IMR-90 (cell line): ENCODE measurements around the gene SYMPK. TPM values are rescaled to one million over a fixed set of nuclear protein-coding genes. Genes with fewer than 3 reads are reported as not detected.

Experiments used
- ATAC-seq: fragments of 200-7000 bp; cut with Tn5 transposase; 2 replicates; pipeline ENCODE4 v1.9.1; 2020; ENCODE audit warnings: low read depth, mild to moderate bottlenecking, moderate library complexity
- BruUV-seq: library from RNA; stranded (reverse); fragments of 400-500 nt; replicated peaks from 2 replicates; lab custom pipeline; 2021; lab: Mats Ljungman, UMichigan
- CTCF ChIA-PET: fragments of 300-600 bp; formaldehyde crosslinking; extraction: SDS; loops from one replicate; lab custom pipeline; 2021; ENCODE audit warnings: antibody characterized with exemption; lab: Yijun Ruan, JAX
- POLR2A ChIA-PET: fragments of 300-600 bp; sonication (Branson Sonifier 250); formaldehyde crosslinking; loops from one replicate; lab custom pipeline; 2022; ENCODE audit warnings: antibody characterized with exemption; ENCODE audit not compliant: unreplicated experiment; lab: Charles Lee
- DNase-seq: peaks from one replicate; pipeline ENCODE4 v3.0.0; 2013
- H2AFZ ChIP-seq: replicated peaks from 2 replicates; pipeline ENCODE3; 2013; ENCODE audit warnings: low read length, mild to moderate bottlenecking; ENCODE audit not compliant: poor library complexity
- H2AK5ac ChIP-seq: 2 replicates; pipeline ENCODE4 v1.6.1; 2013; ENCODE audit warnings: low read depth, low read length, inconsistent platforms
- H2AK9ac ChIP-seq: replicated peaks from 2 replicates; pipeline ENCODE3; 2013; ENCODE audit warnings: mild to moderate bottlenecking, low read depth, low read length, moderate library complexity; ENCODE audit not compliant: poor library complexity
- H2BK120ac ChIP-seq: 2 replicates; pipeline ENCODE4 v1.6.1; 2013; ENCODE audit warnings: low read depth, low read length, inconsistent platforms
- H2BK15ac ChIP-seq: 3 replicates; pipeline ENCODE4 v1.6.1; 2013; ENCODE audit warnings: low read depth, low read length, inconsistent platforms
- H2BK20ac ChIP-seq: 2 replicates; pipeline ENCODE4 v1.6.1; 2013; ENCODE audit warnings: low read depth, mild to moderate bottlenecking, inconsistent platforms, low read length, moderate library complexity
- H2BK5ac ChIP-seq: 2 replicates; pipeline ENCODE4 v1.6.1; 2013; ENCODE audit warnings: mild to moderate bottlenecking, low read depth, low read length, inconsistent platforms; ENCODE audit not compliant: poor library complexity, severe bottlenecking
- H3K14ac ChIP-seq: replicated peaks from 2 replicates; pipeline ENCODE4 v1.6.1; 2013; ENCODE audit warnings: low read depth, low read length, inconsistent platforms
- H3K18ac ChIP-seq: 2 replicates; pipeline ENCODE4 v1.6.1; 2013; ENCODE audit warnings: low read depth, low read length, control low read depth
- H3K23ac ChIP-seq: 2 replicates; pipeline ENCODE4 v1.6.1; 2013; ENCODE audit warnings: low read depth, low read length, inconsistent platforms
- H3K27ac ChIP-seq: 2 replicates; pipeline ENCODE4 v1.5.1; 2013; ENCODE audit warnings: mild to moderate bottlenecking, control low read depth, low read length; ENCODE audit not compliant: insufficient read depth
- H3K27me3 ChIP-seq: 2 replicates; pipeline ENCODE4 v1.6.1; 2013; ENCODE audit warnings: low read length; ENCODE audit not compliant: control insufficient read depth, insufficient read depth
- H3K36me3 ChIP-seq: 2 replicates; pipeline ENCODE4 v1.6.1; 2013; ENCODE audit warnings: low read length, mixed read lengths; ENCODE audit not compliant: control insufficient read depth, insufficient read depth
- H3K4ac ChIP-seq: 2 replicates; pipeline ENCODE4 v1.6.1; 2013; ENCODE audit warnings: low read depth, low read length, inconsistent platforms
- H3K4me1 ChIP-seq: 2 replicates; pipeline ENCODE4 v1.6.1; 2013; ENCODE audit warnings: low read length, mixed read lengths; ENCODE audit not compliant: control insufficient read depth, insufficient read depth
- H3K4me2 ChIP-seq: 2 replicates; pipeline ENCODE4 v1.6.1; 2013; ENCODE audit warnings: low read depth, mild to moderate bottlenecking, control low read depth, low read length, moderate library complexity
- H3K4me3 ChIP-seq: 2 replicates; pipeline ENCODE4 v1.5.1; 2013; ENCODE audit warnings: low read depth, mild to moderate bottlenecking, control low read depth, low read length, moderate library complexity; ENCODE audit not compliant: insufficient read depth
- H3K56ac ChIP-seq: 2 replicates; pipeline ENCODE4 v1.6.1; 2013; ENCODE audit warnings: low read length, inconsistent platforms; ENCODE audit not compliant: insufficient read depth; ENCODE audit errors: extremely low read depth
- H3K79me1 ChIP-seq, 2 experiments: 2 replicates each; pipeline ENCODE4 v1.6.1; 2013; ENCODE audit warnings: low read length in 2 of 2, inconsistent platforms in 1 of 2, low read depth in 1 of 2
- H3K9ac ChIP-seq: 2 replicates; pipeline ENCODE4 v1.6.1; 2013; ENCODE audit warnings: low read depth, low read length, control low read depth
- H3K9me1 ChIP-seq: 2 replicates; pipeline ENCODE4 v1.6.1; 2013; ENCODE audit warnings: low read length, inconsistent platforms; ENCODE audit not compliant: insufficient read depth
- H3K9me3 ChIP-seq: 2 replicates; pipeline ENCODE4 v1.6.1; 2013; ENCODE audit warnings: low read length; ENCODE audit not compliant: control insufficient read depth, insufficient read depth
- H4K20me1 ChIP-seq: 2 replicates; pipeline ENCODE4 v1.6.1; 2013; ENCODE audit warnings: low read length, inconsistent platforms; ENCODE audit not compliant: insufficient read depth
- H4K5ac ChIP-seq: 2 replicates; pipeline ENCODE4 v1.6.1; 2013; ENCODE audit warnings: mild to moderate bottlenecking, low read depth, low read length, control low read depth
- H4K8ac ChIP-seq, 2 experiments: 2 replicates each; pipeline ENCODE4 v1.6.1; 2013; ENCODE audit warnings: low read depth in 2 of 2, low read length in 2 of 2, control low read depth in 1 of 2, inconsistent platforms in 1 of 2
- H4K91ac ChIP-seq: 2 replicates; pipeline ENCODE4 v1.6.1; 2013; ENCODE audit warnings: low read depth, low read length, inconsistent platforms; ENCODE audit not compliant: insufficient read depth
- BHLHE40 ChIP-seq: fragments of 150-350 bp; IDR thresholded peaks from 2 replicates; pipeline ENCODE4 v1.6.1; 2016; ENCODE audit warnings: mild to moderate bottlenecking, low read depth, low read length
- CEBPB ChIP-seq: IDR thresholded peaks from 2 replicates; pipeline ENCODE4 v1.6.1; 2012; ENCODE audit warnings: low read depth, low read length, improper control_type of control experiment
- CHD1 ChIP-seq: IDR thresholded peaks from 2 replicates; pipeline ENCODE4 v1.6.1; 2012; ENCODE audit warnings: low read depth, low read length, improper control_type of control experiment
- FOS ChIP-seq: fragments of 150-350 bp; IDR thresholded peaks from 2 replicates; pipeline ENCODE4 v1.6.1; 2016; ENCODE audit warnings: low read depth, low read length
- MAZ ChIP-seq: IDR thresholded peaks from 2 replicates; pipeline ENCODE4 v1.6.1; 2012; ENCODE audit warnings: low read depth, mild to moderate bottlenecking, low read length, improper control_type of control experiment, moderate library complexity, borderline replicate concordance
- MXI1 ChIP-seq: IDR thresholded peaks from 2 replicates; pipeline ENCODE4 v1.6.1; 2012; ENCODE audit warnings: low read depth, mild to moderate bottlenecking, low read length, moderate library complexity, borderline replicate concordance
- NFE2L2 ChIP-seq: fragments of 150-350 bp; IDR thresholded peaks from 2 replicates; pipeline ENCODE4 v1.6.1; 2016; ENCODE audit warnings: low read depth, mild to moderate bottlenecking, low read length
- RAD21 ChIP-seq: IDR thresholded peaks from 2 replicates; pipeline ENCODE4 v1.6.1; 2012; ENCODE audit warnings: low read length, improper control_type of control experiment
- RFX5 ChIP-seq: IDR thresholded peaks from 2 replicates; pipeline ENCODE4 v1.8.0; 2012; ENCODE audit warnings: low read depth, mild to moderate bottlenecking, low read length, moderate library complexity
- WGBS, 2 experiments: methylation state at CpG; one replicate each; pipeline versions ENCODE4 v1.1.5 to v1.1.7; 2013; ENCODE audit warnings: missing lambda C conversion rate in 2 of 2; ENCODE audit not compliant: insufficient read length in 1 of 2; ENCODE audit errors: extremely low coverage in 2 of 2; 5-methylcytosine and 5-hydroxymethylcytosine counted together
- dilution Hi-C: fragments of 300-500 bp; cut with HindIII; formaldehyde crosslinking; loops from one replicate; pipeline ENCODE4 v1.14.3; 2018; ENCODE audit warnings: low sequenced_read_pairs; ENCODE audit not compliant: unreplicated experiment
- in situ Hi-C: fragments of 300-500 bp; cut with MboI; formaldehyde crosslinking; loops from 3 replicates; pipeline ENCODE4 v1.14.3; 2019; ENCODE audit warnings: low sequenced_read_pairs, inconsistent platforms, mixed read lengths
- intact Hi-C: fragments of 100-400 bp; cut with micrococcal nuclease; formaldehyde crosslinking; loops from 2 replicates; pipeline ENCODE4 v1.10.0; 2022
- polyA plus RNA-seq, 3 experiments: library from polyadenylated mRNA; depleted of rRNA; stranded (reverse); fragments of >200 nt; gene quantifications; 2 replicates each; pipeline ENCODE4 v1.2.3, GENCODE V29; 2012; ENCODE audit warnings: low replicate concordance in 1 of 3
- total RNA-seq: library from RNA; depleted of rRNA; stranded (reverse); fragments of >200 nt; gene quantifications from 2 replicates; pipeline ENCODE4 v1.2.3, GENCODE V29; 2012
- TF ChIP-seq, protein P1 (sequence below): fragments of 150-350 bp; IDR thresholded peaks from 2 replicates; pipeline ENCODE4 v1.6.1; 2016; ENCODE audit warnings: low read depth, mild to moderate bottlenecking, low read length, moderate library complexity, borderline replicate concordance
- TF ChIP-seq, protein P2 (sequence below): fragments of 150-350 bp; IDR thresholded peaks from 2 replicates; pipeline ENCODE4 v1.6.1; 2017; ENCODE audit warnings: mild to moderate bottlenecking, antibody characterized with exemption, low read length, low read depth
- TF ChIP-seq, protein P3 (sequence below): conservative IDR thresholded peaks from 2 replicates; pipeline ENCODE4 v1.5.1; 2012; ENCODE audit warnings: mild to moderate bottlenecking, low read depth, low read length, improper control_type of control experiment

The SYMPK gene
- total and polyA plus RNA-seq, 2 of the 4 experiments (the other 2 are of a cell fraction): 35.3 to 71.5 TPM

DNA sequence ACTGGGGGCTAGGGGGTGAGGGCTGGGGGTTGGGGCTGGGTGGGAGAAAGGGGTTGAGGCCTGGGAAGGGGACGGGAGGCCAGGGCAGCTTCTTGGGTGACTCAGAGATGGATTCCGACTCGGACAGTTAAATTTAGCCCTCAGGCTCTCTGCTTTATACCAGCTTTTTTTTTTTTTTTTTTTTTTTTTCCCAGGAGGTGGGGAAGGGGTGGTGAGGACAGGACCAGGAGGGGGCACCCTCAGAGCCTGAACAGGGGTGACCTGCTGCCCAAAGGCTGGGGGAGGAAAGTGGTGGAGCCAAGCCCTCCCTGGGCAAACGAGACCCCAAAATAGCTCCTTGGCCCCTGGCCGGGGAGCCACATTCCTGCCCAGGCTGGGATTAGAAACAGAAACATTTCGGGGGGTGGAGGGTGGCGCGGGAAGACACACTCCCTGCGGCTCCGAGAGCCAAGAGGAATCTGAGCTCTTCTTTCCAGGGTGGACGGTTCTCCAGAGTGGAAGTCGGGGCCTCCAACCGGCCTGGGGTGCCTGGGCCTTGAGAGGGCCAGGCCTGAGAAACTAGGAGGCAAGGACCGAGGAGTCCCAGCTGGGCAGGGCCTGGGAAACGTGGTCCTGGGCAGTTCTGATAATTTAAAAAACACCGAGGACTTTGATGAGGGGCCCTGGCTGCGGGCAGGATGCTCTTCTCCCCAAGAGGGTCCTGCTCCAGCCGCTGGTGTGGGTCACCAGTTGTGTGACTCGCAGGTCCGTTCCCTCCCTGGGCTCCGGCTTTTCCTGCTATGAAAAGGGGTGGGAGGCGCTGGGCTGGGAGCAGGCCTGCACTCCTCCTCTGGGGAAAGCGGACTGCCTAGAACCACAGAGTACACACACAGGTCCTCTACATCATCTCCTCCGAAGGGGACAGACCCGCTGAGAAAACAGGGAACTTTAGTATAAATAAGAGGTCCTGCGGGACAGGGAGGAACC, 79.8 kb downstream of the SYMPK start:
- peak overlapping the region; percentile 86 for H4K91ac ChIP-seq
- H2BK20ac ChIP-seq: peak overlapping the region; percentile 93
- ATAC-seq (peak; percentile 62), DNase-seq (peak; percentile 71)
- BruUV-seq: TSS peak; percentile 31
- peaks cover 33 to 83% of the 10 kb centered on the region in 2 experiments for H3K79me1 ChIP-seq
- peaks cover 19% of the 10 kb centered on the region for H3K9me1 ChIP-seq
- H3K27ac ChIP-seq: peak overlapping the region; percentile 94
- H3K4me1 ChIP-seq: peaks cover 30% of the 10 kb centered on the region
- peak overlapping the region; percentile 30; the same call in 1 of the 3 replicates for H2BK15ac ChIP-seq
- intact Hi-C loops (no loop called here), in situ Hi-C loops (no loop called here), dilution Hi-C loops (no loop called here)
- H3K4me2 ChIP-seq: peak overlapping the region; percentile 81
- peak overlapping the region; percentile 87 for H3K18ac ChIP-seq
- no peaks in the 10 kb centered on the region for H3K27me3 ChIP-seq
- H3K9ac ChIP-seq: peak overlapping the region; percentile 66
- H2AK9ac ChIP-seq: peak overlapping the region; percentile 94
- peaks cover 27% of the 10 kb centered on the region for H4K20me1 ChIP-seq
- CTCF ChIA-PET: interaction anchor here (0.5 to 1.6 kb wide), 6 partner anchors 12 to 338 kb away, joined by 3 to 9 read pairs (median 3); partner anchors contain the start of gene SIX5
- peak overlapping the region; percentile 96 for H3K4ac ChIP-seq
- H2AK5ac ChIP-seq: peak overlapping the region; percentile 88; the same call in 1 of the 2 replicates
- peak overlapping the region; percentile 48 for H4K5ac ChIP-seq
- H3K56ac ChIP-seq: peak overlapping the region; percentile 50; the same call in 1 of the 2 replicates
- H4K8ac ChIP-seq: peak overlapping the region; percentile 18 to 85; a peak in 3 of 4 replicates
- H3K4me3 ChIP-seq: no peak overlapping the region
- peak overlapping the region; percentile 96 for H3K14ac ChIP-seq
- H2BK120ac ChIP-seq: peak overlapping the region; percentile 96
- H3K36me3 ChIP-seq: peaks cover 44% of the 10 kb centered on the region
- WGBS, 2 experiments: 15% methylated on average over 6 of the region's 26 CpGs; no CpG with 5 or more reads in 1 of the 2 experiments
- POLR2A ChIA-PET: interaction anchor here (0.5 to 1.6 kb wide), 7 partner anchors 9 to 34 kb away, joined by 3 to 16 read pairs (median 11); partner anchors contain the start of genes DMWD and SIX5
- H2BK5ac ChIP-seq: peak overlapping the region; percentile 94
- peak overlapping the region; percentile 81 for H2AFZ ChIP-seq
- no peaks in the 10 kb centered on the region for H3K9me3 ChIP-seq
- peak overlapping the region; percentile 88 for H3K23ac ChIP-seq
- TF ChIP-seq CHD1 (no peak), RAD21 (no peak), BHLHE40 (no peak), MXI1 (no peak), FOS (no peak), MAZ (0 out of 2 replicates have a peak, but pooled peaks have one; percentile 17), RFX5 (no peak), NFE2L2 (no peak), CEBPB (no peak)
- TF ChIP-seq, protein P1, sequence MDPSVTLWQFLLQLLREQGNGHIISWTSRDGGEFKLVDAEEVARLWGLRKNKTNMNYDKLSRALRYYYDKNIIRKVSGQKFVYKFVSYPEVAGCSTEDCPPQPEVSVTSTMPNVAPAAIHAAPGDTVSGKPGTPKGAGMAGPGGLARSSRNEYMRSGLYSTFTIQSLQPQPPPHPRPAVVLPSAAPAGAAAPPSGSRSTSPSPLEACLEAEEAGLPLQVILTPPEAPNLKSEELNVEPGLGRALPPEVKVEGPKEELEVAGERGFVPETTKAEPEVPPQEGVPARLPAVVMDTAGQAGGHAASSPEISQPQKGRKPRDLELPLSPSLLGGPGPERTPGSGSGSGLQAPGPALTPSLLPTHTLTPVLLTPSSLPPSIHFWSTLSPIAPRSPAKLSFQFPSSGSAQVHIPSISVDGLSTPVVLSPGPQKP: no peak
- TF ChIP-seq, protein P2, sequence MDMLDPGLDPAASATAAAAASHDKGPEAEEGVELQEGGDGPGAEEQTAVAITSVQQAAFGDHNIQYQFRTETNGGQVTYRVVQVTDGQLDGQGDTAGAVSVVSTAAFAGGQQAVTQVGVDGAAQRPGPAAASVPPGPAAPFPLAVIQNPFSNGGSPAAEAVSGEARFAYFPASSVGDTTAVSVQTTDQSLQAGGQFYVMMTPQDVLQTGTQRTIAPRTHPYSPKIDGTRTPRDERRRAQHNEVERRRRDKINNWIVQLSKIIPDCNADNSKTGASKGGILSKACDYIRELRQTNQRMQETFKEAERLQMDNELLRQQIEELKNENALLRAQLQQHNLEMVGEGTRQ: no peak
- TF ChIP-seq, protein P3, sequence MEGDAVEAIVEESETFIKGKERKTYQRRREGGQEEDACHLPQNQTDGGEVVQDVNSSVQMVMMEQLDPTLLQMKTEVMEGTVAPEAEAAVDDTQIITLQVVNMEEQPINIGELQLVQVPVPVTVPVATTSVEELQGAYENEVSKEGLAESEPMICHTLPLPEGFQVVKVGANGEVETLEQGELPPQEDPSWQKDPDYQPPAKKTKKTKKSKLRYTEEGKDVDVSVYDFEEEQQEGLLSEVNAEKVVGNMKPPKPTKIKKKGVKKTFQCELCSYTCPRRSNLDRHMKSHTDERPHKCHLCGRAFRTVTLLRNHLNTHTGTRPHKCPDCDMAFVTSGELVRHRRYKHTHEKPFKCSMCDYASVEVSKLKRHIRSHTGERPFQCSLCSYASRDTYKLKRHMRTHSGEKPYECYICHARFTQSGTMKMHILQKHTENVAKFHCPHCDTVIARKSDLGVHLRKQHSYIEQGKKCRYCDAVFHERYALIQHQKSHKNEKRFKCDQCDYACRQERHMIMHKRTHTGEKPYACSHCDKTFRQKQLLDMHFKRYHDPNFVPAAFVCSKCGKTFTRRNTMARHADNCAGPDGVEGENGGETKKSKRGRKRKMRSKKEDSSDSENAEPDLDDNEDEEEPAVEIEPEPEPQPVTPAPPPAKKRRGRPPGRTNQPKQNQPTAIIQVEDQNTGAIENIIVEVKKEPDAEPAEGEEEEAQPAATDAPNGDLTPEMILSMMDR: 0 out of 2 replicates have a peak, but pooled peaks have one; percentile 15
